Left ventricle myocardium superior (tissue), 1 donor: ENCODE measurements around the gene FOXD4L4. TPM values are rescaled to one million over a fixed set of nuclear protein-coding genes. Genes with fewer than 3 reads are reported as not detected.
"Not testable (repeated sequence)": the region's sequence is repeated elsewhere in the genome, so short reads cannot be mapped to it uniquely, and the experiment has no call there.

Experiments
- ATAC-seq: fragments of 200-7000 bp; cut with Tn5 transposase; one replicate; pipeline ENCODE4 v1.9.1; 2020; ENCODE audit warnings: mild to moderate bottlenecking, moderate library complexity
- DNase-seq: peaks from one replicate; pipeline ENCODE4 v3.0.0-alpha.2; 2020
- intact Hi-C: fragments of 100-400 bp; cut with micrococcal nuclease; formaldehyde crosslinking; loops from one replicate; pipeline ENCODE4 v1.11.0; 2022
- long read RNA-seq: library from polyadenylated mRNA; unstranded; transcript quantifications from one replicate; pipeline ENCODE4 v2.0.0, GENCODE V29; 2021
- total RNA-seq: library from RNA; stranded (reverse); fragmentation: NEBNext Ultra II Directional; extraction: Animal tissue kit (Norgen Biotek cat#: 25700); gene quantifications from one replicate; pipeline ENCODE4 v1.2.1, GENCODE V29; 2021
- donor health status: DM: no; HTN: yes; CAD: no; lungs with severe emphysema.

The FOXD4L4 gene
- total RNA-seq: not detected
- long read RNA-seq: 0 reads

GRCh38 chr9:65737096-65737564 is at the start of gene FOXD4L4:
Gene FOXD4L4, plus strand, starts transcription at chr9:65737146. Its CDS starts 0 bp downstream, at chr9:65737146.
- intact Hi-C loops, ATAC-seq: not testable (repeated sequence)
- peak; percentile 21 for DNase-seq

GRCh38 chr9:65703550-65703949 is 33.4 kb upstream of the FOXD4L4 start:
- ATAC-seq, DNase-seq, intact Hi-C loops: not testable (repeated sequence)

- DNase-seq, ATAC-seq, intact Hi-C loops: not testable (repeated sequence)
These were observed 22.5 kb upstream of the FOXD4L4 start for GRCh38 chr9:65714445-65714844.

GRCh38 chr9:65738133-65738532 is 1.2 kb downstream of the FOXD4L4 start:
- ATAC-seq, intact Hi-C loops, DNase-seq: not testable (repeated sequence)

Other genes starting within 250 kb of the FOXD4L4 start
- gene ZNG1E, start 61.2 kb upstream of the FOXD4L4 start, total RNA-seq: 13.7 TPM